Prostate gland (tissue), 2 donors: ENCODE data around the gene ZNF536. TPM values are rescaled to one million over a fixed set of nuclear protein-coding genes. Genes with fewer than 3 reads are reported as not detected.

Experiments used
- DNase-seq: peaks from one replicate; pipeline ENCODE4 v3.0.0-alpha.2; 2019; ENCODE audit warnings: low spot score
- H3K27ac ChIP-seq, 2 donors: fragments of 200-600 bp; sonication (generic); 2 replicates each; pipeline ENCODE4 v1.5.1; 2017 to 2019
- H3K27me3 ChIP-seq: fragments of 200-600 bp; sonication (generic); replicated peaks from 2 replicates; pipeline ENCODE4 v1.5.1; 2019; ENCODE audit not compliant: insufficient read depth
- H3K36me3 ChIP-seq, 2 donors: fragments of 200-600 bp; sonication (generic); 1 replicate in 1 of 2; 2 replicates in 1 of 2; pipeline versions ENCODE4 v1.5.1 to v1.8.1; 2017 to 2019
- H3K4me1 ChIP-seq: fragments of 200-600 bp; sonication (generic); replicated peaks from 2 replicates; pipeline ENCODE4 v1.5.1; 2019
- H3K4me3 ChIP-seq, 2 donors: fragments of 200-600 bp; sonication (generic); 2 replicates each; pipeline ENCODE4 v1.5.1; 2017 to 2019
- H3K9me3 ChIP-seq: fragments of 200-600 bp; sonication (generic); 2 replicates; pipeline ENCODE4 v1.5.1; 2017
- POLR2A ChIP-seq: fragments of 450-650 bp; IDR thresholded peaks from one replicate; pipeline ENCODE4 v1.6.1; 2016; ENCODE audit warnings: antibody characterized with exemption, mild to moderate bottlenecking
- POLR2AphosphoS5 ChIP-seq: sonication (generic); formaldehyde crosslinking; IDR thresholded peaks from one replicate; pipeline ENCODE4 v1.6.1; 2017; ENCODE audit warnings: antibody characterized with exemption
- WGBS: methylation state at CpG from one replicate; pipeline ENCODE4 v1.1.5; 2018; 5-methylcytosine and 5-hydroxymethylcytosine counted together
- intact Hi-C: fragments of 100-400 bp; cut with DNase I; formaldehyde crosslinking; loops from one replicate; pipeline ENCODE4 v1.14.2; 2022
- total RNA-seq, 2 donors: library from RNA; depleted of rRNA; stranded (reverse); fragments of >200 nt; gene quantifications; one replicate each; pipeline ENCODE4 v1.1.0, GENCODE V29; 2016
- TF ChIP-seq, protein P1 (sequence below), 4 experiments: fragments of 200-600 bp in 2 of 4; fragments of 450-650 bp in 2 of 4; sonication (generic) in 2 of 4; IDR thresholded peaks; 1 replicate in 3 of 4; 2 replicates in 1 of 4; pipeline ENCODE4 v1.5.1; 2016 to 2019; ENCODE audit warnings: antibody characterized with exemption in 4 of 4, mild to moderate bottlenecking in 2 of 4, moderate library complexity in 2 of 4

ZNF536 gene
- total RNA-seq, 2 donors from 2014 or later: 1.1 to 42.0 TPM

DNA sequence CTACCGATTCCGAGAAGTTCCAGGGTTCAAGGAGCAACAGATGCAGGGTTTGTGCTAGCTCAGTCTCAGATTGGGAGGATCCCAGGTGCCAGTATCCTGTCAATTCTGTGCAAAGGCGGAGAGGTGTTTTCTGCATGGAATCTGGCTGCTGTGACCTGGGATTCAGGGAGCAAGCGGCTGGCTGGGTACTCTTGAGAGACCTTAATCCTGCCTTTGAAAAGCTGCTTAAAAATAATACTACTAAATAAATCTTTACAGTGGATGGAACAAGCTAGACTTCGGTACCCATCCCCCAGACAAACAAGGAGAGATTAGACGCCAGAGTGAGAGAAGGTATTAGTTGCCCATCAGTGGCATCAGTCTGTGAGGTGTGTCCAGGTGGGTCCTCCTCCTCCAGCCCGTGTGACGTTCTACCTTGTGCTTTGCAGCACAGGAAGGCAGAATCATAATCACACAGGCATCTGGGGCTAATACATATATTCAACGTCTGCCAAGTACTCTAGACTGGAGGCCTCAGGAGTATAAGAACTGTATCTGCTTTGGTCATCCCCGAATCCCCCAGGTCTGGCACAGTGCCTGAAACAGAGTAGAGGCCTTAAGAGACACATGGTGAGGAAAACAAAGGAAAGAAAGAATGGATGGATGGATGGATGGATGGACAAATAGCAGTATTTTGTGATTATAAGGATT is 230.6 kb downstream of the ZNF536 start:
- TF ChIP-seq, protein P1, sequence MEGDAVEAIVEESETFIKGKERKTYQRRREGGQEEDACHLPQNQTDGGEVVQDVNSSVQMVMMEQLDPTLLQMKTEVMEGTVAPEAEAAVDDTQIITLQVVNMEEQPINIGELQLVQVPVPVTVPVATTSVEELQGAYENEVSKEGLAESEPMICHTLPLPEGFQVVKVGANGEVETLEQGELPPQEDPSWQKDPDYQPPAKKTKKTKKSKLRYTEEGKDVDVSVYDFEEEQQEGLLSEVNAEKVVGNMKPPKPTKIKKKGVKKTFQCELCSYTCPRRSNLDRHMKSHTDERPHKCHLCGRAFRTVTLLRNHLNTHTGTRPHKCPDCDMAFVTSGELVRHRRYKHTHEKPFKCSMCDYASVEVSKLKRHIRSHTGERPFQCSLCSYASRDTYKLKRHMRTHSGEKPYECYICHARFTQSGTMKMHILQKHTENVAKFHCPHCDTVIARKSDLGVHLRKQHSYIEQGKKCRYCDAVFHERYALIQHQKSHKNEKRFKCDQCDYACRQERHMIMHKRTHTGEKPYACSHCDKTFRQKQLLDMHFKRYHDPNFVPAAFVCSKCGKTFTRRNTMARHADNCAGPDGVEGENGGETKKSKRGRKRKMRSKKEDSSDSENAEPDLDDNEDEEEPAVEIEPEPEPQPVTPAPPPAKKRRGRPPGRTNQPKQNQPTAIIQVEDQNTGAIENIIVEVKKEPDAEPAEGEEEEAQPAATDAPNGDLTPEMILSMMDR (IDR thresholded peaks at IDR 0.05): no peak
- TF ChIP-seq POLR2AphosphoS5 (no peak), POLR2A (no peak)
- intact Hi-C loops: no loop called here
- H3K27ac ChIP-seq: no peak overlapping the region
- no peak overlapping the region for H3K4me3 ChIP-seq
- no peaks in the 10 kb centered on the region for H3K9me3 ChIP-seq
- no peak for DNase-seq
- 69% methylated on average over 10 of the region's 10 CpGs for WGBS
- no peaks in the 10 kb centered on the region for H3K27me3 ChIP-seq
- no peaks in the 10 kb centered on the region for H3K36me3 ChIP-seq
- no peaks in the 10 kb centered on the region for H3K4me1 ChIP-seq

DNA sequence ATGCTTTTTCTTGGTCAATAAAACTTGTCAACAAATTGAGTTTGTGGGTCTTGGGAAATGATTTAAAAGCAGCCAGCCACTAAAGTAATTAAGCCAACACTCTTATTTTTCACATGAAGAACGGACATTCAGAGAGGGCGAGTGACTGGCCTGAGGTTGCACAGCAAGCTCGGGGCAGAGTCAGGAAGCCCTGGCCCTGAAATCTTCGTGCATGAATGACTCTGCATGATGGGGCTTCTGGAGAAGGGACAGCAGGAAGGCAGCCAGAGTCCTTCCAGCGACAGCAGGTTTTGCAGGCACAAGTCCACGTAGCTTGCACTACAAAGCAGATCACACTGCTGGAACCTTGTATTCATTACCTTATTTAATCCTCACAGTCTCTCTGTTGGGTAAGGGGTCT is 232.5 kb downstream of the ZNF536 start:
- TF ChIP-seq, protein P1 (IDR thresholded peaks at IDR 0.05): no peak
- no peak for TF ChIP-seq POLR2A
- no peak for TF ChIP-seq POLR2AphosphoS5
- Histone ChIP-seq H3K4me1 (no peaks in the 10 kb centered on the region), H3K27me3 (no peaks in the 10 kb centered on the region), H3K27ac (no peak overlapping the region), H3K36me3 (no peaks in the 10 kb centered on the region), H3K4me3 (no peak overlapping the region), H3K9me3 (no peaks in the 10 kb centered on the region)
- intact Hi-C loops: no loop called here
- DNase-seq: no peak
- WGBS: 74% methylated on average over 6 of the region's 6 CpGs

DNA sequence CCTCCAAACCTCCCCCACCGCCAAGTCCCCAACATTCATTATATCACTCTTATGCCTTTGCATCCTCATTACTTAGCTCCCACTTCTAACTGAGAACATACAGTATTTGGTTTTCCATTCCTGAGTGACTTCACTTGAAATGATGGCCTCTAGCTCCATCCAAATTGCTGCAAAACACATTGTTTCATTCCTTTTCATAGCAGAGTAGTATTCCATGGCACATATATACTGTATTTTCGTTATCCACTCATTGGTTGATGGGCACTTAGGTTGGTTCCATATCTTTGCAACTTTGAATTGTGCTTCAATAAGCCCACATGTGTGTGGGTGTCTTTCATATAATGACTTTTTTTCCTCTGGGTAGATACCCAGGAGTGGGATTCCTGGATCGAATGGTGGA is 233.1 kb downstream of the ZNF536 start:
- no peak overlapping the region for H3K4me3 ChIP-seq
- no peak overlapping the region for H3K27ac ChIP-seq
- H3K36me3 ChIP-seq: no peaks in the 10 kb centered on the region
- DNase-seq: no peak
- no peak for TF ChIP-seq POLR2A
- TF ChIP-seq, protein P1 (IDR thresholded peaks at IDR 0.05): no peak
- intact Hi-C loops: no loop called here
- 98% methylated on average over 3 of the region's 3 CpGs for WGBS
- H3K9me3 ChIP-seq: no peaks in the 10 kb centered on the region
- no peaks in the 10 kb centered on the region for H3K4me1 ChIP-seq
- H3K27me3 ChIP-seq: no peaks in the 10 kb centered on the region

DNA sequence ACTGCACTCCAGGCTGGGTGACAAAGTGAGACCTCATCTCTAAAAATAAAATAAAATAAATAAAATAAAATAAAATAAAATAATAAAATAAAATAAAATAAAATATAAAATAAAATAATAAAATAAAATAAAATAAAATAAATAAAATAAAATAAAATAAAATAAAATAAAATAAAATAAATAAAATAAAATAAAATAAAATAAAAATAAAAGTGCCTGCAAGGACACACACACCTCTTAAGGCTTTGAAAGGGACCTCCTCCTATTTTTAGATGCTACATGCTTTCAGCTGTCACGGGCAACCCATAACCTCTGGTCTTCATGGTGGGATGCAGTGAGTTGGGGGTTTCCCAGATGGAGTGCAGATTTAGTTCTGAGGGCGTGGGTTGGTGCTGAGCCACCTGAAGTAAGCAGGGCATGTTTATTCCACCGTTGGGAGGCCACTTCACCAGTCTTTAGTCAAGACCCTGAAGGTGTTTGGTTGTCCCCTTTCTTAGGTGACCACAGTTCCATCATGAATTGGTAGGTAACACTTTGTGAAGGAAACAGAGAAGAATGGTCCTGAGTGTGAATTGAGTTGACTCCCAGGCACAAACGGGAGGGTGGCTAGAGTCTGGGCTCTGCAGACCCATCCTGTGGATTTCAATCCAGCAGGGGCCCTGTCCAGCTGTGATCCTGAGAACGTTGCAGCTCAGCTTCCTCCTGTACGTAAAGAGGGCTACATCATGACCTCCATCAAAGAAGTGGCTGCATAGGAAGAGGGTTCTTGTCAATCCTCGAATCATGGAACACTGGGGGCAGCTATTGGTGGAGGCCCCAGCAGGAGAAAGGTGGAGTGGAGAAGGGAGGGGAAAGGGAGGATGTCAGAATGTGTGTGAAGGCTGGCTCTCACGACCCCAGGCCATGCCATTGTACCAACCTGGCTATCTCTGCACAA is 234.2 kb downstream of the ZNF536 start:
- 70% methylated on average over 8 of the region's 8 CpGs for WGBS
- H3K4me1 ChIP-seq: no peaks in the 10 kb centered on the region
- H3K36me3 ChIP-seq: no peaks in the 10 kb centered on the region
- no peak overlapping the region for H3K27ac ChIP-seq
- no peak for DNase-seq
- no peaks in the 10 kb centered on the region for H3K9me3 ChIP-seq
- intact Hi-C loops: no loop called here
- TF ChIP-seq, protein P1 (IDR thresholded peaks at IDR 0.05): no peak
- TF ChIP-seq POLR2AphosphoS5 (no peak), POLR2A (no peak)
- H3K27me3 ChIP-seq: no peaks in the 10 kb centered on the region
- no peak overlapping the region for H3K4me3 ChIP-seq
